HG03196 (cell line): ENCODE results near the gene RRM1.
A peak's percentile ranks its signal among the peaks of the same experiment; 100 is the strongest.
"Not testable (repeated sequence)": the region's sequence is repeated elsewhere in the genome, so short reads cannot be mapped to it uniquely, and the experiment has no call there.

Experiments used
- ATAC-seq: cut with Tn5 transposase; IDR thresholded peaks from one replicate; pipeline ENCODE4 v1.9.1; 2021; ENCODE audit not compliant: unreplicated experiment

The RRM1 gene

DNA sequence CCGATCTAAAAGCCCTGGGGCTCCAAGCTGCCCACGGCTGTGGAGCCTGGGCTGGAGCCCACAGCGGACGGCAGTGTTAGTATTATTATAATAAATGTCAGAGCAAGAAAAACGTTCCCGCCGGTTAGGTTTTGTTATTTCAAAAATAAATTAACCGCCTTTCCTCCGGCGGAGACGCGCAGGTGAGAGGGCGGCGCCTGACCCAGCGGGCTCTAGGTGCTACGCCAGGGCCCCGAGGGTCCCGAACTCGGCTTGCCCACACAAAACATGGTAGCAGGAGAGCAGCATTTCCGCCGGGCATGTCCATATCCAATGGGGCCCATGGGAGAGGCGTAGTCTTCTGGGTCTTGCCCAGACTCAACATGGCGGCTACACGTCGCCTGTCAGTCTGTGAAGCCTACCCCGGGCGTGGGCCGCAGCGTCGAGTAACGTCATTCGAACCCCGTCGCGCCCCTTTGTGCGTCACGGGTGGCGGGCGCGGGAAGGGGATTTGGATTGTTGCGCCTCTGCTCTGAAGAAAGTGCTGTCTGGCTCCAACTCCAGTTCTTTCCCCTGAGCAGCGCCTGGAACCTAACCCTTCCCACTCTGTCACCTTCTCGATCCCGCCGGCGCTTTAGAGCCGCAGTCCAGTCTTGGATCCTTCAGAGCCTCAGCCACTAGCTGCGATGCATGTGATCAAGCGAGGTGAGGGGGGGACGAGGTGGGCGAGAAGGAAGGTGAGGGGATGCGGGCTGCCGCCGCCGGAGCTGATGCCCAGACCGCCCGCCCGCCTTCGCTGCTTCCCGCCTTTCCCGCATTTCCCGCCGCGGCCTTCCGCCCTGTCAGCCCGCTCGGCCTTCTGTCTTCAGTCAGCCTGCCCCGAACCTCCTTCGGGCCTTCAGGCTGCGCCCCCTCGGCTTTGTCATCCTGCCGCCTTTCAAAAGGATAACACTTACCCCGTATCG lies at the start of gene RRM1:
TSS of gene RRM1 (plus strand) at position 452 of the 944 bp plus-strand sequence. CDS start at position 666, 214 bp downstream.
- ATAC-seq = peak; percentile 95

DNA sequence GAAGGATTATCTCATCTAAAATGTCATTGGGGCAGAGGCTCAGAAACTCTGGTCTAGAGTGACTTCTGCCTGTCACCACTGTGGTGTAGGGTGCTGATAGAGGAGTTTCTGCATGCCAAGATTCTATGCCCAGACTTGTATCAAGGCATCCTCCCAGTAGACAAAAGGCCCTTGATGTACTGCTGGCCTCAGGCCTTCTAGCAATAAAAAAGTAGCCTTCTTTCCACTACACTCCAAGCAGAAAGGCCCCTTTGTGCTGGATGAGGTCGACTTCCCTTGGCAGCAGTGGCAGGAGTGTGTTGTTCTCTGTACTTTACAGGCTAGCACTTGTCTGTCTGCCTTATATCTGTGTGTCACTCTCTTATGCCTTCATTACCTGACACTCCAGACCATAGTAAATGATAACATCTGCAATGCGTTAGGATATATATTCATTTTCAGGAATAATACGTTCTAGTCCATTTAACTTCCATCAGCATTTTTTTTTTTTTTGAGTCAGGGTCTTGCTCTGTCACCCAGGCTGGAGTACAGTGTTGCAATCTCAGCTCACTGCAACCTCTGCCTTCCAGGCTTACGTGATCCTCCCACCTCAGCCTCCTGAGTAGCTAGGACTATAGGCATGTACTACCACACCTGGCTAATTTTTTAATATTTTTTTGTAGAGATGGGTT lies 49.5 kb upstream of the RRM1 start:
- no peak for ATAC-seq

DNA sequence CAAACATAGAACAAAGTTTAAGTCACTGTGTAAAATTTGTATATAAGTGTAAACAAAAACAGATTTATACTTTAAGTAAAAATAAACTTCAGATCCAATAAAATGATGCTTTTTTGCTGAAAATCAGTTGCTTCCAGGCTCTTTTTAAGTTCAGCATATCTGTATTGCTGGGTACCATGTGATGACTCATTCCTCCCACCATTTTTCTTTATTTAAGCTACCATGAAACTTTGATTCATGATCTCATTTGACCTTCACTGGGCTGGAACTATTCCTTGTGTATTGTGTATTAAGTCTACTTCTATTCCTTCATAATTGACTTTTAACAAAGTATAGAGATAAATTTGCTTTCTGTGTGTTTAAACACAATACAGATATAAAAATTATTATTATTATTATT lies 46.3 kb upstream of the RRM1 start:
- ATAC-seq = no peak

DNA sequence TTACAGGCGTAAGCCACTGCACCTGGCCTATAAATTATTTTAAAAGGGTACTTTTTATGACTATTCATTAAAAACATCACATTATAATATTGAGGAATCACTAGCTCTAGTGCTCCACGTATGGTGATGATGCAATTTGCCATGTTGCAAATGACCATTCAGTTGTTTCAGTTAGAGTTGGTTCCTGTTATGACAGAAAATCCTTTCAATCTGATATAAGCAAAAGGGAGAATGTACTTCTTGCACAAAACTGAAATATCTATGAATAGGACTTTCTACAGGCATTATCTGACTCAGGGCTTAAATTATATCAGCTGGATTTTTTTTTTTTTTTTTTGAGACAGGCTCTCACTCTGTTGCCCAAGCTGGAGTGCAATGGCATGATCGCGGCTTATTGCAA lies 45.6 kb upstream of the RRM1 start:
- no peak for ATAC-seq

DNA sequence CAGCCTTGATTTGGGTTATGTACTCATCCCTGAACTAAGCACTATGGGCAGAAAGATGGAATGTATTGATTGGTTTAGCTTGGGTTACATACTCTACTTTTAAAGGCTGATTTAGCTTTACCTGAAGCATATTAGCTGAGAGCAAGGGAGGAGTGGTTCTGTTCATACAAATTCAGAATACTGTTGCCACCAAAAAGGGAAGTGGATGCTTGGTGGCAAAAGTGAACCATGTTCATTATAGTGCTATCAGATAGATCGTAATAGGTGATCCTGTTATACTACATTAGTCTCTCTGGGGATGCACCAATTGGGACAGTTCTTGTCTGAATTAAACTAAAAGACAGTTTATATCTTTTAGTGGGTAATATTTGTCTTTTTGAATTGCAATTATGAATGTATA lies 44.5 kb upstream of the RRM1 start:
- ATAC-seq = no peak

DNA sequence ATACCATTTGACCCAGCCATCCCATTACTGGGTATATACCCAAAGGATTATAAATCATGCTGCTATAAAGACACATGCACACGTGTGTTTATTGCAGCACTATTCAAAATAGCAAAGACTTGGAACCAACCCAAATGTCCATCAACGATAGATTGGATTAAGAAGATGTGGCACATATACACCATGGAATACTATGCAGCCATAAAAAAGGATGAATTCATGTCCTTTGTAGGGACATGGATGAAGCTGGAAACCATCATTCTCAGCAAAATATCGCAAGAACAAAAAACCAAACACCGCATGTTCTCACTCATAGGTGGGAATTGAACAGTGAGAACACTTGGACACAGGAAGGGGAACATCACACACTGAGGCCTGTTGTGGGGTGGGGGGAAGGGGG lies 41.4 kb upstream of the RRM1 start:
- ATAC-seq = not testable (repeated sequence)

DNA sequence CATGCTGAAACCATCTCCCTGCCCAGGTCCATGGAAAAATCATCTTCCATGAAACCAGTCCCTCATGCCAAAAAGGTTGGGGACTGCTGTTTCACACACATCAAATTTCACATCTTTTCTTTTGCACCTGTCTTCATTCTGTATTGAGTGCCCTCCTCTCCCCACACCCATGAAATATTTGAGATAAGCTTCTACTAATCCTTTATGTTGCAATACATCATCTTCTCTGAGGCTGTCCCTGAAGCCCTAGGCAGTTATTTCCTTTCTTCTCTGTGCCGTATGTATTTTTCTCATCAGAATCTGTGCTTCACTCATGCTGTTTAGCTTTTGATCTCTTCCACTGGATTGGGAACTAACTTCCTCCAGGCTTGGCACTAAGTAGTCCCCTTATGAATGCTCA lies 40.0 kb upstream of the RRM1 start:
- no peak for ATAC-seq

DNA sequence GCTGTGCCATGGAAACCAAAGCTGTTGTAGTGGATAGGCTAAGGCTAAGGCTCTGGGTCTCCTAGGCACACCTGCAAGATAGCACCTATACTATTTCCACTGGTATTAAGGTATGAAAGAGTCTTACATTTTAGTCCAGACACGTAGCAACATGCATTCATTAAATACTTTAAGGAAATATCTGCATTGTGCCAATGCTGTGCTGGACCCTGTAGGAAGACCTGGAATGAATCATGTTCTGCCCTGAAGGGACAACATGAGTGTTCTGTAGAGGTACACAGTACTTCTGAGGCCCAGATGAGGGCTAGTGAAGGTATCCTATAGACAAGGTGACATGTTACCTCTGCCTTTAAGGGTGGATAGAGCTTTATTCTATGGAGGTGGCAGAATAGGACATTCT lies 35.2 kb upstream of the RRM1 start:
- ATAC-seq = no peak

DNA sequence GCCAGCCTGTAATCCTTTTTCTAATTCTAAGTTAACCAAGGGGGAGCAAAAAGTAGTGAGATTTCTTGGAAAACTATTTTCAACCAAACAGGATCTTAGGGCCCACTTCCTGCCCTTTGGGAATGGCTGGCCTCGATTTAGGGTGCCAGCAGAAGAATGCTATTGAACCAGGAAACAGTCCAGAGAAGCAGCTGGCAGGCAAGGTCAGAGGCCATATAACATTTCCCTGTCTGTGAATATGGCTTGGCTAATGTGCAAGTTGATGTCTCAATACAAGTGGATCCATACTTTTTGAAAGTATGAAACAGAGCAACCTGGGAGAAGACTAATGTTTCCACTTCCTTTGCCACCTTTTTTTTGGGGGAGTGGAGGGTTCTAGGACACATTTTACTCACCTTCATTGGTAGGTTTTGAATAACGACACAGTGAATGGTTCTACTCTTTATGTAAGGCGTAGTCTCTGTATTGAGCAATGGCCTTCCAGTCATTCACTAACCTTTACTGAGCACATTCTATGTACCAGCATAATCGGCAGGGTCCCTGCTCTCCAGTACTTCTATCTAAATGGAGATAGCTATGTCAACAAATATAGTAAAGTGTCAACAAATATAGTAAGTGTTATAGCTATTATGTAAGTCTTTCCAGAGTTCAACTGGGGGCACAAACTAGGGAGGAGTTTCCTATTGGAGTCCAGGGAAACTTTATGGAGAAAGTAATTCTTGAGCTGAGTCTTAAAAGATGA lies 34.2 kb upstream of the RRM1 start:
- ATAC-seq = no peak

DNA sequence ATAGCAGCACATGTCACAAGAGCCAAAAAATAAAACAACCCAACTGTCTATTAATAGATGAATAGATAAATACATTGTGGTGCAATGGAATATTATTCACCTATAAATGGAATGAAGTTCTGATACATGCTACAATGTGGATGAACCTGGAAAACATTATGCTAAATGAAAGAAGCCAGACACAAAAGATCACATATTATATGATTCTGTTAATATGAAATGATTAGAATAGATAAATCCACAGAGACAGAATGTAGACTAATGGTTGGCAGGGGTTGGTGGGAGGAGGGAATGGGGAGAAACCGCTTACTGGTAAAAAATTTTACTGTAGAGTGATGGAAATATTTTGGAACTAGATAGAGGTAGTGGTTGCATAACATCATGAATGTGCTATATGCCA lies 32.9 kb upstream of the RRM1 start:
- ATAC-seq = no peak

DNA sequence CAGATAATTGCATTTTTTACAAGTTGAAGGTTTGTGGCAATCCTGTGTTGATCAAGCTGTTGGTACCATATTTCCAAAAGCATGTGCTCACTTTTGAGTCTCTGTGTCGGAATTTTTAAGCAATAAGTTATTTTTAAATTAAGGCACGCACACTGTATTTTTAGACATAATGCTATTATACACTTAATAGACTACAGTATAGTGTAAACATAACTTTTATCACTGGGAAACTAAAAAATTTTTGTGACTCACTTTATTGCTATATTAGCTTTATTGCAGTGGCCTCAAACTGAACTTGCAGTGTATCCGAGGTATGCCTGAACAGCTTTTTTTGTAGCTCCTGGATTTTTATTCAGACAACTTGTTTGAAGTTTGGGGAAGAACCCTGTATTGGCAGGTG lies 31.3 kb upstream of the RRM1 start:
- ATAC-seq = no peak

DNA sequence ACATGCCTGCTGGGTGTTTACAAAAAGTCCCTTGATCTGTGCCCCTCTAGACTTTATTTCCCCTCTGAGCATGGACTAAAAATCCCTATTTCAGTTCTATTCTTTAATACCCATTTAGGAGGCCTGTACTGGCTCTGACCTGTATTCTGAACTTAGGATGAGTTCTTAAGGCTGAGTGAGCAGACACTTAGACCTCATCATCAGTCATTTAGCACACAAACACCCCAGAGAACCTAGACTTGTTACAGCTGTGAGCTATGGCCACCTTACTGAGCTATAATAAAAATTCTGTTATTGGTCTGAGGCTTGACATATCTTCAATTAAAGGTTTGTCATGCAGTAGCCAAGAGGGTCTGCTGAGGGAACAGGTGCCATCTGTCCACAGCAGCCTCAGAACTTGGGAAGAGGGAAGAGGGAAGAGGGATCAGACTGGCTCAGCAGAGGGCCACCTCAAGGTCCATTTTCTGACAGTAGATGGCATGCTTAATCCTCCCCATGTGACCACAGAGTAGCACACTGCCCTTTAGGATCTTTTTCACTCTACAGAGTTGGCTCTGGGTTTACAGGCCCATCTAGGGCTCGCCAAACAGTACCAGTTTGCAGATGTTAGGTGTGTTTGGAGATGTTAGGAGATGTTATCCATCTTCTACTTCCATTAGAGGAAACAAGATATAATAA lies 30.2 kb upstream of the RRM1 start:
- ATAC-seq = no peak

DNA sequence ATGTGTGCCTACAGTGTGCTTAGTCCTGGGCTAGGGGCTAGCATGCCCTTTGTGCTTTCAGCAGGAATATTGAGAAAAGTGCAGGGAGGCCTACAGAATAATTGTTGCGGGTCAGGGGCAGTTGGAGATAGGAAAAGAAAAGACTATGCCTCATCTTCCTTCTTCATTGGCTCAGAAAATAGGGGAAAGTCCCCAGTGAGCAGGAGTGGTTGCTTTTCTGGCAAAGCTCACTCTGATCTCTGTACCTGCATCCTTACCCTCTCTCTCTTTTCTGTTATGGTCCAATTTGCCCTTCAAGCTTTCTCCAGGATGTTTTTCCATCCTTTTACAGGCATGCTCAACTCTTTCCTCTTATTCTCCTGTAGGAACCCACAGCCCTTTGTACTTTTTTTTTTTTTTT lies 29.5 kb upstream of the RRM1 start:
- no peak for ATAC-seq

DNA sequence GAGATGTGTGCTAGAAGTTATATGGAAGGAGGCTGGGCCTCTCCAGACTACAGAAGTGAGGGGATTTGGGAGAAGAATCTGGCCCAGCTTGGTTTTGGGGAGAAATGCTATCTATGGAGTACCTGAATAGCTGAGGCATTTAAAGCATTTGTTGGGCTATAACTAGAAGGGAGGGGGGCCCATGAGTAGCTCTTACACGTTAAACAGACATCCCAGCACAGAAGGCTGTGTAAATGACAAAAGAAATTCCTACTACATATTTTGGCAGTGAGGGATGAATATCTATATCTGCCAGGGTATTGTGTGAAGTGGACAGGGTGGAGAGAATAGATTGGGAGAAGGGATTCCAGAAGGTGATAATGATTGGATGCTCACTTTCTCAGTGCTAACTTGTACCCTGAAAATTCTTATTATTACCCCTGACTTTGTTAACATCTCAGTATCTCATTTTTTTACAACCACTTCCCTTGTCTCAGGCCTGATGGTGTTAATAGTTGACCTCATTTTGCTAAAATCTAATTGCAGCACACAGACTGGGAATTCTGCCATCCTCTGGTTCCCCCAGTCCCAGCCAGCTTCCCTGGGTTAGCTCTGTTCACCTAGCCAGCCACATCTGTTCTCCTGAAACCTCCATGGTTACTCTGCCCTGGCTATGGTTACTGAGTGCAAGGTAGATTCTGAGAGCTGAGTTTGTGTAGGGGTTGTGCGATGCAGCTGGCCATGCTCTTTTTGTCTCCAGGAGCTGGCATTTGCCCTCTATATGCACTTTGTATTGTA lies 28.8 kb upstream of the RRM1 start:
- no peak for ATAC-seq

DNA sequence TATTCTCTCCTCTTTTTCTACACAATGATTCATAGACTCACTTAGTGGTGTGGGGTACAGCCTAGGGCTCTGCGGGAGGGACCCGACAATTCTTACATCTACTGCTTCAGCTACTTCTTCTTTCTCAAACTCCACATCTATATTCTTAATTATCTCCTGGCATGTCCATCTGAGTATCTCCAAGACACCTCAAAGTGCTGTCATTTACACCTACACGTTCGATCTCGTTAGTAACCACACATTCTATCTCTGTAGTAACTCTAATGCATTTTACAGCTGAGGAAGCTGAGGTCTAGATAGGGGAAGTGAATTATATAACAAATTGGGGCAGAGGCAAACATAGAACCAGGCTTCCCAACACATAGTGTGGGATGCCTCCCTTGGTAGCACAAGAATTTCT lies 27.7 kb upstream of the RRM1 start:
- ATAC-seq = no peak

DNA sequence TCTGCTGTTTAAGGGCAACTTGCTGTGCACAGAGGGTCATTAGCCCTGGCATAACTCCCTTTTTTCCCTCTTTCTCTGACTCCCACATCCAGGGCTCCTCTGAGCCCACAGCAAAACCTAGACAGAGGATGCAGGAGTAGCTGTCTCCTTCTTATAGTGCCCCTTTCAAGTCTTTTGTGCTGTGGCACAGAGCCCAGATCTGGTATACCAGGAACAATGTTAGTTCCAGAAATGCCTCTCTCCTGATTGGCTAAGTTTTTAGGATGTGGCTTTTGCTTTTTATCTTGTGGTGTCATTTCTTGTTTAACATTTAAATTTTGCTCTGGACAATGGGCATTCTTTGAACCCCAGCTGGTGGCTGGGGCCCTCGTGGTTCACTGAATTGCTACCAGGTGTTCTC lies 25.6 kb upstream of the RRM1 start:
- ATAC-seq = no peak

DNA sequence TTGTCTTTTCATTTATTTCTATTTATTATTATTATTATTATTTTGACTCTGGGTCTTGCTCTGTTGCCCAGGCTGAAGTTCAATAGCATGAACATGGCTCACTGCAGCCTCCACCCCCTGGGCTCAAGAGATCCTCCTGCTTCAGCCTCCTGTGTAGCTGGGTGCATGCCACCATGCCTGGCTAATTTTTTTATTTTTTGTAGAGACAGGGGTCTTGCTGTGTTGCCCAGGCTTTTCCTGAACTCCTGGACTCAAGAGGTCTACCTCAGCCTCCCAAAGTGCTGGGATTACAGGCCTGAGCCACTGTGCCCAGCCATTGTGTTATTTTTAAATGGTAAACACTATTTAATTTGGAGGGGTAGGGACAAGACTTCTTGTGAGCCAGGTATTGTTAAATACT lies 23.3 kb upstream of the RRM1 start:
- no peak for ATAC-seq

DNA sequence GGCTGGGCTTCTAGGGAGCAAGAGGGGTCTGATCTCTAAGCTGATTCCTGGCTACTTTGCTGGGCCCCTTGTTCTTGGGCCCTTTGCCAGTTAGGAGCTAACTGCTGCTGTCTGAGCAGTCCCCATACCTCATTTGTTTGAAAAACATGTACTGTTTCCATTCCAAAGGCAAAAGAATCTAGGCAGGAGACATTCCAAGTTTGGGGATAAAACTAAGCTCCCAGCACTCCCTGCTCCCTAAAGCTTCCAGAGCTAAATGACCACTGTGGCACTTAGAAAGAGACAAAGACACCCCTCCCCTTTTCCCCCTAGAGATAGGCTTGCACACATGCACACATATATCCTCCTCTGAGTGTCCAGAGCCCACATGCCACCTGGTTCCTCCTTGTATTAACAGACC lies 22.7 kb upstream of the RRM1 start:
- no peak for ATAC-seq

DNA sequence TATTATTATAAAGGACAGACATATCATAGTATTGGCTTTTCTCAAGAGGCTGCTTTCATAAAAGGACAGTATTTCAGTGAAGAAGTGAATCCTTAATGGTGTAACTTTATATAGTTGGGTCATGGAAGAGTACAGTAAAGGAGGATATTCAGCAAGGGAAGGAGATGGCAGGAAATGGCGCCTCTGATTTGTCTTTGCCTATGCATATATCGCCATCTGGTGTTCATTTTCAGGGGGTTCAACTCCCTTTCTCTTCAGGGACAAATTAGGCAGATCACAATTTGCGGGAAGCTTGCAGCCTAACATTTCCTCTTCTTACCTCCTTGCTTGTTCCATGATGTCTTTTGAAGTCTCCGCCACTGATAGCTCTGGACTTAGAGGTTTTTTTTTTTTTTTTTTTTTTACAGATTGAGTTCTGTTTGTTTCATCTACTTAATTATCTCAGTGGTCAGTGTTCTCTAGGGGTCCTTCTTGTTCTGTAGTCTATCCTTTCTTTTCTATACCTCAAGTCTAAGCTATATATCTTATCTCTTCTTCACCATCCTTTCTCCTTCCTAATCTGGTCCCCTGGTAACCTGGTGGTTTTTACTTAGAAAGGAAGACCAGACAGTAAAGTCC lies 21.8 kb upstream of the RRM1 start:
- ATAC-seq = no peak

DNA sequence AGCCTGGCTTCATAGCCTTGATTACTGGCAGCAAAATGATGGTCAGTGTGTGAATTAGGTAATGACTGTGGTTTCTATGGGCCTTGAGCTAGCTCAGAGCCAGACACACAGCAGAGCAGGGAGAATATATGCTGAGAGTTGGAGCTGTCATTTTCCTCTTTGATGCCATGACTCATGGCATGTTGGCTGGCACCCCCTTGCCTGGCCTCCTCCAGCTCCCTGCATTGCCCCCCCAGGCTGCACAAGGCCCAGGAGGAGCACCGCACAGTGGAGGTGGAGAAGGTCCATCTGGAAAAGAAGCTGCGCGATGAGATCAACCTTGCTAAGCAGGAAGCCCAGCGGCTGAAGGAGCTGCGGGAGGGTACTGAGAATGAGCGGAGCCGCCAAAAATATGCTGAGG lies 20.3 kb upstream of the RRM1 start:
- no peak for ATAC-seq
